Ascending aorta (tissue), 2 donors: ENCODE data around the gene TNNI3K. TPM values are rescaled to one million over a fixed set of nuclear protein-coding genes. Genes with fewer than 3 reads are reported as not detected.

Experiments
- DNase-seq, 2 donors: peaks; one replicate each; pipeline ENCODE4 v3.0.0-alpha.2; 2019; ENCODE audit warnings: low spot score in 2 of 2
- H3K27ac ChIP-seq, 2 donors: fragments of 200-600 bp; sonication (generic); one replicate each; pipeline ENCODE4 v1.5.1; 2016 to 2017; ENCODE audit warnings: mild to moderate bottlenecking in 1 of 2
- H3K27me3 ChIP-seq: fragments of 200-600 bp; sonication (generic); one replicate; pipeline ENCODE4 v1.5.1; 2017
- H3K36me3 ChIP-seq, 2 donors: fragments of 200-600 bp; sonication (generic); one replicate each; pipeline ENCODE4 v1.5.1; 2016
- H3K4me1 ChIP-seq, 2 donors: fragments of 200-600 bp; sonication (generic); one replicate each; pipeline ENCODE4 v1.5.1; 2016 to 2017; ENCODE audit warnings: mild to moderate bottlenecking in 1 of 2
- H3K4me3 ChIP-seq, 2 donors: fragments of 200-600 bp; sonication (generic); one replicate each; pipeline ENCODE4 v1.5.1; 2016 to 2017; ENCODE audit warnings: mild to moderate bottlenecking in 1 of 2
- H3K9me3 ChIP-seq, 2 donors: fragments of 200-600 bp; sonication (generic); one replicate each; pipeline ENCODE4 v1.5.1; 2016
- CTCF ChIP-seq, 3 experiments: fragments of 200-600 bp in 2 of 3; fragments of 450-650 bp in 1 of 3; sonication (generic) in 2 of 3; IDR thresholded peaks; one replicate each; pipeline ENCODE4 v1.5.1; 2016 to 2019; ENCODE audit warnings: antibody characterized with exemption in 3 of 3, mild to moderate bottlenecking in 1 of 3, moderate library complexity in 1 of 3
- intact Hi-C: fragments of 100-400 bp; cut with DNase I; formaldehyde crosslinking; loops from one replicate; pipeline ENCODE4 v1.15.1; 2023
- total RNA-seq: library from RNA; depleted of rRNA; stranded (reverse); fragments of >200 nt; gene quantifications from one replicate; pipeline ENCODE4 v1.1.0, GENCODE V29; 2016

TNNI3K gene
- total RNA-seq, 1 donor from 2014 or later, result 3.9 TPM

DNA sequence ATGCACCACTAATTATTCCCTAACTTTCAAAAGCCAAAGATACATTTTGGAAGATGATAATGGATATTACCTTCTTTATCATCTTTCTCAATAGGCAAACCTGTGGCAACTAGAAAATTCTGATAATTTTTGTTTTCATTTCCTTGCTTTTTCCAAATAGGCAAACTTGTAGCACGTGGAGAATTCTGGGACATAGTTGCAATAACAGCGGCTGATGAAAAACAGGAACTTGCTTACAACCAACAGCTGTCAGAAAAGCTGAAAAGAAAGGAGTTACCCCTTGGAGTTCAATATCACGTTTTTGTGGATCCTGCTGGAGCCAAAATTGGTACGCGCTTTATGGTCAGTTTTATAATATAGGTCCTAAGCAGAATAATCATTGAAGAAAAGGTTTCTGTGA, 35.7 kb upstream of the TNNI3K start:
- H3K27ac ChIP-seq, result no peak overlapping the region

GRCh38 chr1:74205266-74205665, 29.9 kb upstream of the TNNI3K start:
- H3K4me1 ChIP-seq, result no peaks in the 10 kb centered on the region
- H3K4me3 ChIP-seq, result no peak overlapping the region
- H3K27me3 ChIP-seq, result no peaks in the 10 kb centered on the region
- no peak for TF ChIP-seq CTCF (IDR thresholded peaks at IDR 0.05)
- intact Hi-C loops, result no loop called here
- no peak for DNase-seq
- H3K36me3 ChIP-seq, result peaks cover 6 to 36% of the 10 kb centered on the region in 2 donors
- no peaks in the 10 kb centered on the region for H3K9me3 ChIP-seq
- H3K27ac ChIP-seq, result no peak overlapping the region

More for the DNA sequence above, 35.7 kb upstream of the TNNI3K start:
- peaks cover 6 to 12% of the 10 kb centered on the region in 2 donors for H3K36me3 ChIP-seq
- H3K4me3 ChIP-seq, result peak overlapping the region in 1 of 2 donors; percentile 81
- TF ChIP-seq CTCF (IDR thresholded peaks at IDR 0.05), result no peak
- no peaks in the 10 kb centered on the region for H3K9me3 ChIP-seq
- DNase-seq, result no peak
- intact Hi-C loops, result loop anchor here (5.0 kb wide), 2 partner anchors 273 to 533 kb away; partner anchors contain the start of genes CRYZ and TYW3
- no peaks in the 10 kb centered on the region for H3K27me3 ChIP-seq
- peaks cover 0 to 5% of the 10 kb centered on the region in 2 donors for H3K4me1 ChIP-seq

GRCh38 chr1:74215229-74215628, 20.0 kb upstream of the TNNI3K start:
- H3K36me3 ChIP-seq, result no peaks in the 10 kb centered on the region
- no peaks in the 10 kb centered on the region for H3K9me3 ChIP-seq
- intact Hi-C loops, result no loop called here
- no peak for DNase-seq
- H3K27ac ChIP-seq, result no peak overlapping the region
- H3K4me3 ChIP-seq, result no peak overlapping the region
- H3K4me1 ChIP-seq, result no peaks in the 10 kb centered on the region
- no peaks in the 10 kb centered on the region for H3K27me3 ChIP-seq
- TF ChIP-seq CTCF (IDR thresholded peaks at IDR 0.05), result no peak

DNA sequence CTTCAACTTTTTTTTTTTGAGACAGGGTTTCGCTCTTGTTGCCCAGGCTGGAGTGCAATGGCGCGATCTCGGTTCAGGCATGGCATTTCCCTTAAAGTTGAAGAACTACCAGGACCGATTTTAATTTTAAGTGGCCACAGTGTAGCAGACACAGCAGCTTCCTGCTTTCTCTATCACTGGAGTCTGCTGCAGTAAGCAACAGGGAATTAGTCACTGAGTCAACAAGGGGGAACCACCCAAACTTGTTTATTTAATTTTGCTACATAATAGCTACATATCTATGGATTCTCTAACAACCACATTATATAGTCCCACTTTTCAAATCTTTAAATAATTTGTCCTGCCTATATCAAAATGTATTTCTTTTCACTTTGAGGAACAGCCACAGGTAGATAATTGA, 12.5 kb upstream of the TNNI3K start:
- no peak for TF ChIP-seq CTCF (IDR thresholded peaks at IDR 0.05)
- peaks cover 2 to 50% of the 10 kb centered on the region in 2 donors for H3K9me3 ChIP-seq
- peaks cover 0 to 8% of the 10 kb centered on the region in 2 donors for H3K36me3 ChIP-seq
- no peak overlapping the region for H3K27ac ChIP-seq
- H3K27me3 ChIP-seq, result no peaks in the 10 kb centered on the region
- no peak for DNase-seq
- no peak overlapping the region for H3K4me3 ChIP-seq
- H3K4me1 ChIP-seq, result no peaks in the 10 kb centered on the region
- intact Hi-C loops, result no loop called here

GRCh38 chr1:74223453-74223852, 11.7 kb upstream of the TNNI3K start:
- no peak for TF ChIP-seq CTCF (IDR thresholded peaks at IDR 0.05)
- H3K4me1 ChIP-seq, result no peaks in the 10 kb centered on the region
- H3K36me3 ChIP-seq, result peaks cover 0 to 8% of the 10 kb centered on the region in 2 donors
- no peak for DNase-seq
- no peaks in the 10 kb centered on the region for H3K27me3 ChIP-seq
- H3K9me3 ChIP-seq, result peaks cover 3 to 58% of the 10 kb centered on the region in 2 donors
- H3K27ac ChIP-seq, result no peak overlapping the region
- intact Hi-C loops, result no loop called here
- H3K4me3 ChIP-seq, result no peak overlapping the region

- intact Hi-C loops, result no loop called here
- peaks cover 0 to 5% of the 10 kb centered on the region in 2 donors for H3K36me3 ChIP-seq
- DNase-seq, result no peak
Measured at GRCh38 chr1:74236440-74236839, 1.3 kb downstream of the TNNI3K start.

More at GRCh38 chr1:74236440-74236839, 1.3 kb downstream of the TNNI3K start:
- Histone ChIP-seq H3K4me3 (no peak overlapping the region), H3K4me1 (no peaks in the 10 kb centered on the region), H3K27ac (no peak overlapping the region), H3K9me3 (no peaks in the 10 kb centered on the region), H3K27me3 (no peaks in the 10 kb centered on the region)
- no peak for TF ChIP-seq CTCF (IDR thresholded peaks at IDR 0.05)
